Keratinocyte (primary cell): ENCODE results near the gene DDX54. TPM values are rescaled to one million over a fixed set of nuclear protein-coding genes. Genes with fewer than 3 reads are reported as not detected.

ENCODE experiments used
- DNase-seq: peaks from one replicate; pipeline ENCODE4 v3.0.0-alpha.2; 2011; ENCODE audit warnings: low read depth, missing footprints, low spot score
- FAIRE-seq: peaks from 2 replicates; lab custom pipeline; 2011; peaks lifted over from hg19 to GRCh38; lab: Jason Lieb, UNC
- H2AFZ ChIP-seq: 2 replicates; pipeline ENCODE4 v1.6.0; 2012; ENCODE audit warnings: low read length, control low read depth, inconsistent platforms; ENCODE audit not compliant: control insufficient read depth
- H3K27ac ChIP-seq: 2 replicates; pipeline ENCODE4 v1.5.1; 2011; ENCODE audit warnings: low read length; ENCODE audit not compliant: control insufficient read depth, insufficient read depth
- H3K27me3 ChIP-seq: 3 replicates; pipeline ENCODE4 v1.6.0; 2011; ENCODE audit warnings: low read length; ENCODE audit not compliant: control insufficient read depth, insufficient read depth; ENCODE audit errors: extremely low read depth
- H3K36me3 ChIP-seq, 2 experiments: 2 replicates in 1 of 2; 3 replicates in 1 of 2; pipeline ENCODE4 v1.5.1; 2011; ENCODE audit warnings: low read length in 2 of 2, mild to moderate bottlenecking in 1 of 2; ENCODE audit not compliant: control insufficient read depth in 2 of 2, insufficient read depth in 2 of 2; ENCODE audit errors: extremely low read depth in 1 of 2
- H3K4me1 ChIP-seq: 3 replicates; pipeline ENCODE4 v1.5.1; 2011; ENCODE audit warnings: low read length; ENCODE audit not compliant: control insufficient read depth, insufficient read depth; ENCODE audit errors: extremely low read depth
- H3K4me2 ChIP-seq: 3 replicates; pipeline ENCODE4 v1.6.0; 2011; ENCODE audit warnings: low read depth, low read length; ENCODE audit not compliant: control insufficient read depth, insufficient read depth; ENCODE audit errors: extremely low read depth
- H3K4me3 ChIP-seq, 3 experiments: fragments of 200-600 bp in 1 of 3; sonication (generic) in 1 of 3; 2 replicates in 2 of 3; 3 replicates in 1 of 3; pipeline ENCODE4 v1.5.1; 2011 to 2016; ENCODE audit warnings: low read length in 3 of 3, mild to moderate bottlenecking in 3 of 3, control low read depth in 2 of 3, inconsistent platforms in 1 of 3, low read depth in 1 of 3, mixed read lengths in 1 of 3, mixed run types in 1 of 3, moderate library complexity in 1 of 3; ENCODE audit not compliant: control insufficient read depth in 2 of 3, insufficient read depth in 2 of 3; ENCODE audit errors: extremely low read depth in 1 of 3
- H3K79me2 ChIP-seq: 2 replicates; pipeline ENCODE4 v1.6.0; 2012; ENCODE audit warnings: low read length; ENCODE audit not compliant: control insufficient read depth, insufficient read depth
- H3K9ac ChIP-seq: 3 replicates; pipeline ENCODE4 v1.6.0; 2011; ENCODE audit warnings: low read length; ENCODE audit not compliant: control insufficient read depth, insufficient read depth; ENCODE audit errors: extremely low read depth
- H3K9me1 ChIP-seq: 3 replicates; pipeline ENCODE4 v1.6.0; 2011; ENCODE audit warnings: low read length; ENCODE audit not compliant: control insufficient read depth, insufficient read depth; ENCODE audit errors: extremely low read depth
- H3K9me3 ChIP-seq: 2 replicates; pipeline ENCODE4 v1.5.1; 2012; ENCODE audit warnings: low read depth, low read length; ENCODE audit not compliant: control insufficient read depth
- H4K20me1 ChIP-seq: 3 replicates; pipeline ENCODE4 v1.6.0; 2011; ENCODE audit warnings: low read length; ENCODE audit not compliant: control insufficient read depth, insufficient read depth; ENCODE audit errors: extremely low read depth
- EZH2 ChIP-seq: IDR thresholded peaks from one replicate; pipeline ENCODE4 v1.6.1; 2012; ENCODE audit warnings: inconsistent platforms, mild to moderate bottlenecking, low read length, moderate library complexity
- dilution Hi-C: fragments of 300-500 bp; cut with MboI; formaldehyde crosslinking; loops from one replicate; pipeline ENCODE4 v1.7.0; 2020; ENCODE audit warnings: low sequenced_read_pairs; ENCODE audit not compliant: extremely low pct_ligation_motif_present
- polyA plus RNA-seq, 5 experiments: library from polyadenylated mRNA; depleted of rRNA in 3 of 5; stranded (reverse) in 3 of 5; stranded (forward) in 1 of 5; unstranded in 1 of 5; fragments of >200 nt; gene quantifications; 1 replicate in 1 of 5; 2 replicates in 3 of 5; 3 replicates in 1 of 5; pipeline versions ENCODE4 v1.2.1 to v1.2.3, GENCODE V29; 2011 to 2012; ENCODE audit warnings: missing spikeins in 2 of 5, low read depth in 1 of 5, low replicate concordance in 1 of 5
- TF ChIP-seq, protein P1 (sequence below), 3 experiments: IDR thresholded peaks in 1 of 3; conservative IDR thresholded peaks in 1 of 3; optimal IDR thresholded peaks in 1 of 3; 2 replicates in 2 of 3; 3 replicates in 1 of 3; pipeline versions ENCODE3 to v1.5.1; 2011; ENCODE audit warnings: low read length in 3 of 3, mild to moderate bottlenecking in 3 of 3, moderate library complexity in 2 of 3, control low read depth in 1 of 3, inconsistent platforms in 1 of 3; ENCODE audit not compliant: insufficient read depth in 2 of 3; ENCODE audit errors: extremely low read depth in 1 of 3

Gene DDX54
- polyA plus RNA-seq, 1 donor (not counting 4 experiments of a cell fraction or from before 2014, with no cell fraction given) = 44.6 TPM

GRCh38 chr12:113152196-113152834 lies 33.0 kb downstream of the DDX54 start:
- H3K27ac ChIP-seq = no peak overlapping the region
- FAIRE-seq = no peak
- TF ChIP-seq EZH2 = no peak
- TF ChIP-seq, protein P1, sequence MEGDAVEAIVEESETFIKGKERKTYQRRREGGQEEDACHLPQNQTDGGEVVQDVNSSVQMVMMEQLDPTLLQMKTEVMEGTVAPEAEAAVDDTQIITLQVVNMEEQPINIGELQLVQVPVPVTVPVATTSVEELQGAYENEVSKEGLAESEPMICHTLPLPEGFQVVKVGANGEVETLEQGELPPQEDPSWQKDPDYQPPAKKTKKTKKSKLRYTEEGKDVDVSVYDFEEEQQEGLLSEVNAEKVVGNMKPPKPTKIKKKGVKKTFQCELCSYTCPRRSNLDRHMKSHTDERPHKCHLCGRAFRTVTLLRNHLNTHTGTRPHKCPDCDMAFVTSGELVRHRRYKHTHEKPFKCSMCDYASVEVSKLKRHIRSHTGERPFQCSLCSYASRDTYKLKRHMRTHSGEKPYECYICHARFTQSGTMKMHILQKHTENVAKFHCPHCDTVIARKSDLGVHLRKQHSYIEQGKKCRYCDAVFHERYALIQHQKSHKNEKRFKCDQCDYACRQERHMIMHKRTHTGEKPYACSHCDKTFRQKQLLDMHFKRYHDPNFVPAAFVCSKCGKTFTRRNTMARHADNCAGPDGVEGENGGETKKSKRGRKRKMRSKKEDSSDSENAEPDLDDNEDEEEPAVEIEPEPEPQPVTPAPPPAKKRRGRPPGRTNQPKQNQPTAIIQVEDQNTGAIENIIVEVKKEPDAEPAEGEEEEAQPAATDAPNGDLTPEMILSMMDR (optimal IDR thresholded peaks at IDR 0.05 in 1 of 3, IDR thresholded peaks at IDR 0.05 in 1 of 3, conservative IDR thresholded peaks at IDR 0.05 in 1 of 3; ENCODE audit: extremely low read depth in 1 of 3, insufficient read depth in 2 of 3, low read length in 3 of 3) = no peak
- H4K20me1 ChIP-seq = no peaks in the 10 kb centered on the region
- no peaks in the 10 kb centered on the region for H3K9me3 ChIP-seq
- no peaks in the 10 kb centered on the region for H3K79me2 ChIP-seq
- H3K36me3 ChIP-seq = no peaks in the 10 kb centered on the region
- H3K4me2 ChIP-seq = peak overlapping the region; percentile 87
- peak overlapping the region in 2 of 3 experiments; percentile 51 to 57 for H3K4me3 ChIP-seq
- peaks cover 17% of the 10 kb centered on the region for H3K27me3 ChIP-seq
- no peak overlapping the region for H3K9ac ChIP-seq
- no peaks in the 10 kb centered on the region for H3K9me1 ChIP-seq
- peaks cover 18% of the 10 kb centered on the region for H3K4me1 ChIP-seq
- dilution Hi-C loops = loop anchor here (25.0 kb wide), 1 partner anchor 90 kb away; the partner anchor contains the start of gene DTX1
- no peak overlapping the region for H2AFZ ChIP-seq
- DNase-seq = no peak

GRCh38 chr12:113151655-113152054 lies 33.6 kb downstream of the DDX54 start:
- TF ChIP-seq, protein P1 (optimal IDR thresholded peaks at IDR 0.05 in 1 of 3, IDR thresholded peaks at IDR 0.05 in 1 of 3, conservative IDR thresholded peaks at IDR 0.05 in 1 of 3; ENCODE audit: extremely low read depth in 1 of 3, insufficient read depth in 2 of 3, low read length in 3 of 3) = no peak
- no peak for TF ChIP-seq EZH2
- no peaks in the 10 kb centered on the region for H4K20me1 ChIP-seq
- H3K4me3 ChIP-seq = no peak overlapping the region
- no peak overlapping the region for H2AFZ ChIP-seq
- no peaks in the 10 kb centered on the region for H3K9me3 ChIP-seq
- dilution Hi-C loops = loop anchor here (25.0 kb wide), 1 partner anchor 89 kb away; the partner anchor contains the start of gene DTX1
- no peaks in the 10 kb centered on the region for H3K9me1 ChIP-seq
- peaks cover 17% of the 10 kb centered on the region for H3K27me3 ChIP-seq
- H3K9ac ChIP-seq = no peak overlapping the region
- no peaks in the 10 kb centered on the region for H3K79me2 ChIP-seq
- H3K27ac ChIP-seq = no peak overlapping the region
- H3K4me1 ChIP-seq = peaks cover 18% of the 10 kb centered on the region
- no peak for FAIRE-seq
- DNase-seq = no peak
- no peaks in the 10 kb centered on the region for H3K36me3 ChIP-seq
- H3K4me2 ChIP-seq = no peak overlapping the region
